ENCODE results near the gene PARVA. TPM values are rescaled to one million over a fixed set of nuclear protein-coding genes. Genes with fewer than 3 reads are reported as not detected.

PARVA gene
- total and polyA plus RNA-seq, 4 donors: 3.1 to 11.7 (median 11.2) TPM

DNA sequence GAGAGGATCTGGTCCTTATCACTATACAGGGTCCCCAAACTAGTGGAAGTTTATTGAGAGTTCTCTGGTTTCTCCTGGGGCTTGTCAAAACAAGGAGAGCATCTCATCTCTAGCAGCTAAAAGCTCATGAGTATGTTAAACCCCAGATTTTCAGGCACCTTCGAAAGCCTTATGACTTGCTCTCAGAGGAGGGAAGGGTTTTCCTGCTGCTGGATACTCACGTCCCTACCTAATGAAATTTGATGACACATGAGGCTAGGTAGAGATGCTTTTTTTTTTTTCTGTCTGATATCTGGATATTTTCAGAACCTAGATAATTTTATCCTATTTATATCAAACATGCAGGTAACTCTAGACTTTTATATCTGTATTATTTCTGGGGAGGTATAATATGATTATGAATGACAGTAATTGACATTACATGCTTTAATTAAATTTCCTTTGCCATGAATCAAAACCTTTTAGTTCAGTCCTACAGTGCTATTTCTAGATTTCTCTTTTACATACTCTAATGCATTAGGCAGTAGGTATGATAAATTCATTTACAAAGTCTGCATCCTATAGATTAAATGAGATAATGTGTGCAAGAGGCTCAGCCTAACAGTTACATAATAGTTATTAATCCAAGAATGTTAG, 73.9 kb downstream of the PARVA start:
- H3K27ac ChIP-seq (ENCODE audit: low read depth in 1 of 2, low read length in 2 of 2): no peak overlapping the region
- TF ChIP-seq GABPA (IDR thresholded peaks at IDR 0.05 in 1 of 2, conservative IDR thresholded peaks at IDR 0.05 in 1 of 2) (no peak), FOXA1 (IDR thresholded peaks at IDR 0.05) (no peak), TAF1 (conservative IDR thresholded peaks at IDR 0.05) (no peak), YY1 (IDR thresholded peaks at IDR 0.05) (no peak), RAD21 (IDR thresholded peaks at IDR 0.05) (no peak)
- TF ChIP-seq, protein P1, sequence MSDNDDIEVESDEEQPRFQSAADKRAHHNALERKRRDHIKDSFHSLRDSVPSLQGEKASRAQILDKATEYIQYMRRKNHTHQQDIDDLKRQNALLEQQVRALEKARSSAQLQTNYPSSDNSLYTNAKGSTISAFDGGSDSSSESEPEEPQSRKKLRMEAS (IDR thresholded peaks at IDR 0.05): no peak
- TF ChIP-seq, protein P2, sequence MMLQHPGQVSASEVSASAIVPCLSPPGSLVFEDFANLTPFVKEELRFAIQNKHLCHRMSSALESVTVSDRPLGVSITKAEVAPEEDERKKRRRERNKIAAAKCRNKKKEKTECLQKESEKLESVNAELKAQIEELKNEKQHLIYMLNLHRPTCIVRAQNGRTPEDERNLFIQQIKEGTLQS (IDR thresholded peaks at IDR 0.05): no peak
- DNase-seq (ENCODE audit: low spot score): no peak
- H3K36me3 ChIP-seq (ENCODE audit: control insufficient read depth in 4 of 4, insufficient read depth in 3 of 4, low read depth in 1 of 4, low read length in 3 of 4): no peaks in the 10 kb centered on the region
- no peak overlapping the region for H3K4me3 ChIP-seq (ENCODE audit: low read depth in 1 of 3, low read length in 3 of 3)
- no peaks in the 10 kb centered on the region for H3K9me3 ChIP-seq (ENCODE audit: control insufficient read depth in 4 of 4, low read length in 3 of 4)
- no peak overlapping the region for H3K9ac ChIP-seq (ENCODE audit: low read depth in 1 of 2, low read length in 2 of 2)
- no peaks in the 10 kb centered on the region for H3K27me3 ChIP-seq (ENCODE audit: control insufficient read depth in 4 of 4, insufficient read depth in 4 of 4, low read length in 3 of 4)
- 96% methylated on average over 2 of the region's 2 CpGs for WGBS
- H3K4me1 ChIP-seq (ENCODE audit: control insufficient read depth in 4 of 4, insufficient read depth in 4 of 4, low read length in 3 of 4): no peaks in the 10 kb centered on the region

DNA sequence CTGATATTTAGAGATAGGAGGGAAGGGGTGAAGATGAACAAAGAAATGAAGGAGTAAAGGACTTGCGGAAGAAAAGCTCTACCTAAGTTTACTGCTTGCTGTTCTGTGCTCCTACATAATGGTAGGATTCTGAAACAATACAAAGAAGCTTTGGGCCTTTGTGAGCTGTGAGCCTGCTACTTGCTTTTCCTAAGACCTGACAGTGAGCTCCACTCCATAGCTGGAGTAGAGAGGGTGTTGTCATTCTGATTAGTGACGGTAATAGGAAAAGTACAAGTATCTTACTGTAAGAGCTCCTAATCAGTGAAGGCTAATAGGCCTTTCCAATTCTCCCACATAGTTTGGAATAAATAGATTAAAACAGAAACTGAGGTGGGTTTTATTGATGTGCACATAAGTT, 75.9 kb downstream of the PARVA start:
- Histone ChIP-seq H3K36me3 (ENCODE audit: control insufficient read depth in 4 of 4, insufficient read depth in 3 of 4, low read depth in 1 of 4, low read length in 3 of 4) (no peaks in the 10 kb centered on the region), H3K9me3 (ENCODE audit: control insufficient read depth in 4 of 4, low read length in 3 of 4) (no peaks in the 10 kb centered on the region), H3K27ac (ENCODE audit: low read depth in 1 of 2, low read length in 2 of 2) (no peak overlapping the region), H3K9ac (ENCODE audit: low read depth in 1 of 2, low read length in 2 of 2) (no peak overlapping the region), H3K4me1 (ENCODE audit: control insufficient read depth in 4 of 4, insufficient read depth in 4 of 4, low read length in 3 of 4) (no peaks in the 10 kb centered on the region), H3K4me3 (ENCODE audit: low read depth in 1 of 3, low read length in 3 of 3) (no peak overlapping the region), H3K27me3 (ENCODE audit: control insufficient read depth in 4 of 4, insufficient read depth in 4 of 4, low read length in 3 of 4) (no peaks in the 10 kb centered on the region)
- WGBS: 97% methylated on average over 2 of the region's 2 CpGs
- no peak for DNase-seq (ENCODE audit: low spot score)
- TF ChIP-seq SP1 (IDR thresholded peaks at IDR 0.05): no peak
- no peak for TF ChIP-seq RAD21 (IDR thresholded peaks at IDR 0.05)
- TF ChIP-seq, protein P2 (IDR thresholded peaks at IDR 0.05): no peak

DNA sequence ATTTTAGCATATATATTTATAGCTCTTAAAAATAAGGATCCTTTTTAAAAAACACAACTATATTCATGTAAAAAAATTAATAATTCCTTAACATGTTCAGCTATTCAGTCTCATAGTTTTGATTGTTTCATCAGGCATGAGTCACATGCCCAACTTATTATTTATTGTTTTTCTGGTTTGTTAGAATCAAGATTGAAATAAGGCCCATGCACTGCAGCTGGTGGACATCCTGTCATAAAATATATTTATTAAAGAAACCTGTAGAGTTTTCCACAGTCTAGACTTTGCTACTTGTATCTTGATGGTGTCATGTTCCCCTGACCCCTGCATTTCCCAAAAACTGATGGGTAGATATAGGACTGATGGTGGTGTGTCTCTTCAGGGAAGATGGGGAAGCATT, 77.4 kb downstream of the PARVA start:
- TF ChIP-seq JUND (IDR thresholded peaks at IDR 0.05) (no peak), TAF1 (conservative IDR thresholded peaks at IDR 0.05) (no peak), NR2F2 (IDR thresholded peaks at IDR 0.05) (no peak), YY1 (IDR thresholded peaks at IDR 0.05) (no peak), RAD21 (IDR thresholded peaks at IDR 0.05) (no peak), FOXA1 (IDR thresholded peaks at IDR 0.05) (no peak), HNF4A (conservative IDR thresholded peaks at IDR 0.05) (no peak), GABPA (IDR thresholded peaks at IDR 0.05 in 1 of 2, conservative IDR thresholded peaks at IDR 0.05 in 1 of 2) (no peak), EGR1 (IDR thresholded peaks at IDR 0.05; ENCODE audit: low read depth in 2 of 2) (no peak), RXRA (IDR thresholded peaks at IDR 0.05) (no peak), HNF4G (IDR thresholded peaks at IDR 0.05) (no peak), FOXA2 (IDR thresholded peaks at IDR 0.05) (no peak), SP1 (IDR thresholded peaks at IDR 0.05) (no peak)
- TF ChIP-seq, protein P1 (IDR thresholded peaks at IDR 0.05): no peak
- TF ChIP-seq, protein P3, sequence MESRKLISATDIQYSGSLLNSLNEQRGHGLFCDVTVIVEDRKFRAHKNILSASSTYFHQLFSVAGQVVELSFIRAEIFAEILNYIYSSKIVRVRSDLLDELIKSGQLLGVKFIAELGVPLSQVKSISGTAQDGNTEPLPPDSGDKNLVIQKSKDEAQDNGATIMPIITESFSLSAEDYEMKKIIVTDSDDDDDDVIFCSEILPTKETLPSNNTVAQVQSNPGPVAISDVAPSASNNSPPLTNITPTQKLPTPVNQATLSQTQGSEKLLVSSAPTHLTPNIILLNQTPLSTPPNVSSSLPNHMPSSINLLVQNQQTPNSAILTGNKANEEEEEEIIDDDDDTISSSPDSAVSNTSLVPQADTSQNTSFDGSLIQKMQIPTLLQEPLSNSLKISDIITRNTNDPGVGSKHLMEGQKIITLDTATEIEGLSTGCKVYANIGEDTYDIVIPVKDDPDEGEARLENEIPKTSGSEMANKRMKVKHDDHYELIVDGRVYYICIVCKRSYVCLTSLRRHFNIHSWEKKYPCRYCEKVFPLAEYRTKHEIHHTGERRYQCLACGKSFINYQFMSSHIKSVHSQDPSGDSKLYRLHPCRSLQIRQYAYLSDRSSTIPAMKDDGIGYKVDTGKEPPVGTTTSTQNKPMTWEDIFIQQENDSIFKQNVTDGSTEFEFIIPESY (IDR thresholded peaks at IDR 0.05): no peak
- TF ChIP-seq, protein P2 (IDR thresholded peaks at IDR 0.05): no peak
- TF ChIP-seq, protein P4, sequence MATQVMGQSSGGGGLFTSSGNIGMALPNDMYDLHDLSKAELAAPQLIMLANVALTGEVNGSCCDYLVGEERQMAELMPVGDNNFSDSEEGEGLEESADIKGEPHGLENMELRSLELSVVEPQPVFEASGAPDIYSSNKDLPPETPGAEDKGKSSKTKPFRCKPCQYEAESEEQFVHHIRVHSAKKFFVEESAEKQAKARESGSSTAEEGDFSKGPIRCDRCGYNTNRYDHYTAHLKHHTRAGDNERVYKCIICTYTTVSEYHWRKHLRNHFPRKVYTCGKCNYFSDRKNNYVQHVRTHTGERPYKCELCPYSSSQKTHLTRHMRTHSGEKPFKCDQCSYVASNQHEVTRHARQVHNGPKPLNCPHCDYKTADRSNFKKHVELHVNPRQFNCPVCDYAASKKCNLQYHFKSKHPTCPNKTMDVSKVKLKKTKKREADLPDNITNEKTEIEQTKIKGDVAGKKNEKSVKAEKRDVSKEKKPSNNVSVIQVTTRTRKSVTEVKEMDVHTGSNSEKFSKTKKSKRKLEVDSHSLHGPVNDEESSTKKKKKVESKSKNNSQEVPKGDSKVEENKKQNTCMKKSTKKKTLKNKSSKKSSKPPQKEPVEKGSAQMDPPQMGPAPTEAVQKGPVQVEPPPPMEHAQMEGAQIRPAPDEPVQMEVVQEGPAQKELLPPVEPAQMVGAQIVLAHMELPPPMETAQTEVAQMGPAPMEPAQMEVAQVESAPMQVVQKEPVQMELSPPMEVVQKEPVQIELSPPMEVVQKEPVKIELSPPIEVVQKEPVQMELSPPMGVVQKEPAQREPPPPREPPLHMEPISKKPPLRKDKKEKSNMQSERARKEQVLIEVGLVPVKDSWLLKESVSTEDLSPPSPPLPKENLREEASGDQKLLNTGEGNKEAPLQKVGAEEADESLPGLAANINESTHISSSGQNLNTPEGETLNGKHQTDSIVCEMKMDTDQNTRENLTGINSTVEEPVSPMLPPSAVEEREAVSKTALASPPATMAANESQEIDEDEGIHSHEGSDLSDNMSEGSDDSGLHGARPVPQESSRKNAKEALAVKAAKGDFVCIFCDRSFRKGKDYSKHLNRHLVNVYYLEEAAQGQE (IDR thresholded peaks at IDR 0.05): no peak
- TF ChIP-seq, protein P5, sequence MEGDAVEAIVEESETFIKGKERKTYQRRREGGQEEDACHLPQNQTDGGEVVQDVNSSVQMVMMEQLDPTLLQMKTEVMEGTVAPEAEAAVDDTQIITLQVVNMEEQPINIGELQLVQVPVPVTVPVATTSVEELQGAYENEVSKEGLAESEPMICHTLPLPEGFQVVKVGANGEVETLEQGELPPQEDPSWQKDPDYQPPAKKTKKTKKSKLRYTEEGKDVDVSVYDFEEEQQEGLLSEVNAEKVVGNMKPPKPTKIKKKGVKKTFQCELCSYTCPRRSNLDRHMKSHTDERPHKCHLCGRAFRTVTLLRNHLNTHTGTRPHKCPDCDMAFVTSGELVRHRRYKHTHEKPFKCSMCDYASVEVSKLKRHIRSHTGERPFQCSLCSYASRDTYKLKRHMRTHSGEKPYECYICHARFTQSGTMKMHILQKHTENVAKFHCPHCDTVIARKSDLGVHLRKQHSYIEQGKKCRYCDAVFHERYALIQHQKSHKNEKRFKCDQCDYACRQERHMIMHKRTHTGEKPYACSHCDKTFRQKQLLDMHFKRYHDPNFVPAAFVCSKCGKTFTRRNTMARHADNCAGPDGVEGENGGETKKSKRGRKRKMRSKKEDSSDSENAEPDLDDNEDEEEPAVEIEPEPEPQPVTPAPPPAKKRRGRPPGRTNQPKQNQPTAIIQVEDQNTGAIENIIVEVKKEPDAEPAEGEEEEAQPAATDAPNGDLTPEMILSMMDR (IDR thresholded peaks at IDR 0.05; ENCODE audit: low read depth, low read length, missing input control): no peak
- no peaks in the 10 kb centered on the region for H3K36me3 ChIP-seq (ENCODE audit: control insufficient read depth in 4 of 4, insufficient read depth in 3 of 4, low read depth in 1 of 4, low read length in 3 of 4)
- H3K27me3 ChIP-seq (ENCODE audit: control insufficient read depth in 4 of 4, insufficient read depth in 4 of 4, low read length in 3 of 4): no peaks in the 10 kb centered on the region
- no peaks in the 10 kb centered on the region for H3K4me1 ChIP-seq (ENCODE audit: control insufficient read depth in 4 of 4, insufficient read depth in 4 of 4, low read length in 3 of 4)
- no peak overlapping the region for H3K27ac ChIP-seq (ENCODE audit: low read depth in 1 of 2, low read length in 2 of 2)
- no peak overlapping the region for H3K4me3 ChIP-seq (ENCODE audit: low read depth in 1 of 3, low read length in 3 of 3)
- H3K9me3 ChIP-seq (ENCODE audit: control insufficient read depth in 4 of 4, low read length in 3 of 4): no peaks in the 10 kb centered on the region
- no peak for DNase-seq (ENCODE audit: low spot score)
- H3K9ac ChIP-seq (ENCODE audit: low read depth in 1 of 2, low read length in 2 of 2): no peak overlapping the region

Data from liver (tissue), 9 donors.